Panc1 (cell line): ENCODE measurements around the gene SUPT20HL1. TPM values are rescaled to one million over a fixed set of nuclear protein-coding genes. Genes with fewer than 3 reads are reported as not detected.

ENCODE experiments used
- ATAC-seq: fragments of 200-7000 bp; cut with Tn5 transposase; 2 replicates; pipeline ENCODE4 v1.9.1; 2020; ENCODE audit warnings: mild to moderate bottlenecking, moderate library complexity
- BruUV-seq: library from RNA; stranded (reverse); fragments of 400-500 nt; replicated peaks from 2 replicates; lab custom pipeline; 2021; lab: Mats Ljungman, UMichigan
- CTCF ChIA-PET: fragments of 300-600 bp; sonication (Branson Sonifier 250); formaldehyde crosslinking; loops from one replicate; lab custom pipeline; 2022; ENCODE audit warnings: antibody characterized with exemption; lab: Charles Lee
- POLR2A ChIA-PET: fragments of 300-600 bp; sonication (Branson Sonifier 250); formaldehyde crosslinking; loops from one replicate; lab custom pipeline; 2022; ENCODE audit warnings: antibody characterized with exemption; lab: Charles Lee
- DNase-seq: peaks from one replicate; pipeline ENCODE4 v3.0.0-alpha.2; 2010; ENCODE audit warnings: low read depth, low spot score
- H3K27ac ChIP-seq: 2 replicates; pipeline ENCODE4 v1.5.1; 2011; ENCODE audit warnings: mild to moderate bottlenecking, low read length, inconsistent platforms
- H3K27me3 ChIP-seq: fragments of 200-500 bp; sonication (Bioruptor generic); 2 replicates; pipeline ENCODE4 v1.6.0; 2014; ENCODE audit warnings: low read length, inconsistent platforms; ENCODE audit not compliant: control insufficient read depth, insufficient read depth
- H3K36me3 ChIP-seq: fragments of 200-500 bp; sonication (Bioruptor generic); 2 replicates; pipeline ENCODE4 v1.5.1; 2014; ENCODE audit warnings: inconsistent platforms, mild to moderate bottlenecking, low read length, moderate library complexity; ENCODE audit not compliant: control insufficient read depth, insufficient read depth
- H3K4me1 ChIP-seq: 2 replicates; pipeline ENCODE4 v1.5.1; 2011; ENCODE audit warnings: inconsistent platforms, mild to moderate bottlenecking, low read length, moderate library complexity; ENCODE audit not compliant: control insufficient read depth, insufficient read depth
- H3K4me3 ChIP-seq, 2 experiments: 2 replicates each; pipeline ENCODE4 v1.5.1; 2011 to 2012; ENCODE audit warnings: low read depth in 2 of 2, low read length in 2 of 2, mild to moderate bottlenecking in 2 of 2, inconsistent platforms in 1 of 2, moderate library complexity in 1 of 2
- H3K9me3 ChIP-seq: fragments of 200-500 bp; sonication (Bioruptor generic); 2 replicates; pipeline ENCODE4 v1.5.1; 2014; ENCODE audit warnings: low read depth, mild to moderate bottlenecking, inconsistent platforms, low read length, moderate library complexity; ENCODE audit not compliant: control insufficient read depth, insufficient read depth
- CTCF ChIP-seq: fragments of 450-650 bp; IDR thresholded peaks from 2 replicates; pipeline ENCODE4 v1.5.1; 2017; ENCODE audit warnings: mild to moderate bottlenecking
- POLR2AphosphoS5 ChIP-seq: IDR thresholded peaks from 2 replicates; pipeline ENCODE4 v1.6.1; 2012; ENCODE audit warnings: mild to moderate bottlenecking, low read depth, low read length, moderate library complexity
- REST ChIP-seq, 2 experiments: IDR thresholded peaks; 2 replicates each; pipeline ENCODE4 v1.6.1; 2011 to 2012; ENCODE audit warnings: low read depth in 2 of 2, control low read depth in 1 of 2, low read length in 1 of 2, mild to moderate bottlenecking in 1 of 2, moderate library complexity in 1 of 2; ENCODE audit not compliant: insufficient read depth in 1 of 2
- SIN3A ChIP-seq: IDR thresholded peaks from 2 replicates; pipeline ENCODE4 v1.6.1; 2012; ENCODE audit warnings: low read depth, mild to moderate bottlenecking, low read length, moderate library complexity, borderline replicate concordance; ENCODE audit not compliant: insufficient read depth
- TCF7L2 ChIP-seq: IDR thresholded peaks from 2 replicates; pipeline ENCODE4 v1.6.1; 2011; ENCODE audit warnings: mild to moderate bottlenecking, low read depth, low read length, inconsistent platforms
- in situ Hi-C: cut with HindIII; loops from 2 replicates; pipeline ENCODE4 v1.10.0; 2016; ENCODE audit warnings: low sequenced_read_pairs, low pct_unique_long_range_greater_than_20kb
- intact Hi-C: fragments of 100-400 bp; cut with micrococcal nuclease; formaldehyde crosslinking; loops from one replicate; pipeline ENCODE4 v1.10.0; 2022; ENCODE audit not compliant: unreplicated experiment
- total RNA-seq: library from RNA; stranded (reverse); gene quantifications from one replicate; pipeline ENCODE4 v1.2.1, GENCODE V29; 2021; ENCODE audit not compliant: unreplicated experiment

The SUPT20HL1 gene
- total RNA-seq, 1 experiment from 2014 or later: not detected

GRCh38 chrX:24343719-24344118, 16.7 kb upstream of the SUPT20HL1 start:
- Histone ChIP-seq H3K36me3 (no peaks in the 10 kb centered on the region), H3K9me3 (no peaks in the 10 kb centered on the region), H3K4me1 (no peaks in the 10 kb centered on the region), H3K27me3 (no peaks in the 10 kb centered on the region), H3K27ac (no peak overlapping the region), H3K4me3 (no peak overlapping the region)
- ChIA-PET CTCF (no interaction called here), POLR2A (no interaction called here)
- in situ Hi-C loops: no loop called here
- no TSS peak for BruUV-seq
- TF ChIP-seq SIN3A: no peak
- no peak for TF ChIP-seq POLR2AphosphoS5
- no peak for TF ChIP-seq CTCF
- TF ChIP-seq TCF7L2: no peak
- no peak for TF ChIP-seq REST (IDR thresholded peaks at IDR 0.05; ENCODE audit: insufficient read depth in 1 of 2, low read depth in 2 of 2, low read length in 1 of 2)
- ATAC-seq: no peak
- intact Hi-C loops: no loop called here
- no peak for DNase-seq

DNA sequence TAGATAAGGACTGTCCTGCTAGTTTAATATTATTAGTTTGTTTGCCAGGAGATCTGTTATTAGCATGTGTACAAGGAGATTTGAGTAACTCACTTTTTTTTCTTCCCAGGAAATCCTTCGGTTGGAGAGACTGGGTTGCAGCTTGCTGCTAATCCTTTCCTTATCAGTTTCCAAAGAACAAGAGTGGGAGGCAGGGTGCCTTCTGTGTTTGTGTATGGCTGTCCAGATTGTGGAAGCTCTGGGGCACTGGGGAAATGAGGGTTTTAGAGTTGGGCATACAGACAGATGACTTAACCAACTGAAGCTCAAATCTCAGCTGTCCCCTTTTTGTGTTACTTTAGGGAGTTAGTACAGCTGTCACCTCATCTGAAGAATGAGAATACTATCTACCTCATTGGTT, 12.6 kb upstream of the SUPT20HL1 start:
- Histone ChIP-seq H3K27ac (no peak overlapping the region), H3K36me3 (no peaks in the 10 kb centered on the region), H3K27me3 (no peaks in the 10 kb centered on the region), H3K9me3 (no peaks in the 10 kb centered on the region), H3K4me3 (no peak overlapping the region), H3K4me1 (no peaks in the 10 kb centered on the region)
- TF ChIP-seq REST (IDR thresholded peaks at IDR 0.05; ENCODE audit: insufficient read depth in 1 of 2, low read depth in 2 of 2, low read length in 1 of 2): no peak
- no peak for TF ChIP-seq CTCF
- no peak for TF ChIP-seq TCF7L2
- no peak for TF ChIP-seq POLR2AphosphoS5
- BruUV-seq: no TSS peak
- POLR2A ChIA-PET: interaction anchor here (0.5 kb wide), 1 partner anchor 215 kb away, joined by 4 read pairs; no protein-coding TSS in a partner anchor
- in situ Hi-C loops (no loop called here), intact Hi-C loops (no loop called here)
- CTCF ChIA-PET: no interaction called here
- no peak for ATAC-seq
- no peak for DNase-seq
